ENCODE data around the gene PACSIN1.

PACSIN1 gene

DNA sequence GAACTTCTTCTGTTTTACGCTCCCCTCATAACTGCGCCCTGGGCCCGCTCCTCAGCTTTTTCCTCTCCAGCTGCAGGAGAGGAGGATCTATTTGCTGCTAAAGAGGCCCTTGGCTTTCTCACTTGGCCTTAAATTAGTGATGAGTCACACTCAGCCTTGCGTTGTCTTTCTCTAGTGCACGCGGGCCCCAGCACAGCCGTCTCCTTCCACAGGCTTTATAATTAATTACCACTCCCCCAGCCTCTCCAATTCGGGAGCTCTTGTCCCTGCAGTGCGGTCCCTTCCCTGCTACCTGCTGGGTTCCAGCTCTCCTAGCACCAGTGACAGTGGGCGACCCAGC lies 25.2 kb downstream of the PACSIN1 start:
- Histone ChIP-seq H3K9me3 (no peaks in the 10 kb centered on the region), H3K4me2 (no peak overlapping the region), H3K4me3 (no peak overlapping the region), H3K36me3 (no peaks in the 10 kb centered on the region), H4K20me1 (no peaks in the 10 kb centered on the region), H3K27me3 (no peaks in the 10 kb centered on the region), H3K4me1 (peaks cover 7% of the 10 kb centered on the region), H3K9ac (no peak overlapping the region), H3K27ac (no peak overlapping the region)
- TF ChIP-seq Cebpa-rat (IDR thresholded peaks at IDR 0.05): no peak

DNA sequence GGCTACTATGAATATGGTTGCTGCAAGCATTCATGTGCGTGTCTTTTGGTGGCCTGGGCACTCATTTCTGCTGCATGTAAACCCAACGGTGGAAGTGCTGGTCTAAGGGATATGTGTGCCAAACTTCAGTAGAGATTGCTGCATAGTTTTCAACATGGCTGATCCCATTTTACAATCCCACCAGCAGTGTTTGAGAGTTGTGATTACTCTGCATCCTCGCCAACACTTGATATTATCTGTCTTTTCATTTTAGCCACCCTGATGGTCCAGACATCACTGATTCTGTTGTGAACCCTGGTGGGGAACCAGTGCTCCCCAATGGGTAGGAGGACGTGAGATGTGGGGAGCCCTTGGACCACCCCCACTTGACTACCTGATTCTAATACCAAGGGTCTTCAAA lies 27.5 kb downstream of the PACSIN1 start:
- Histone ChIP-seq H3K27me3 (no peaks in the 10 kb centered on the region), H3K9ac (no peak overlapping the region), H3K4me3 (no peak overlapping the region), H3K27ac (no peak overlapping the region), H3K4me1 (peaks cover 2% of the 10 kb centered on the region), H4K20me1 (no peaks in the 10 kb centered on the region), H3K4me2 (no peak overlapping the region), H3K9me3 (no peaks in the 10 kb centered on the region), H3K36me3 (no peaks in the 10 kb centered on the region)
- TF ChIP-seq Cebpa-rat (IDR thresholded peaks at IDR 0.05): no peak

DNA sequence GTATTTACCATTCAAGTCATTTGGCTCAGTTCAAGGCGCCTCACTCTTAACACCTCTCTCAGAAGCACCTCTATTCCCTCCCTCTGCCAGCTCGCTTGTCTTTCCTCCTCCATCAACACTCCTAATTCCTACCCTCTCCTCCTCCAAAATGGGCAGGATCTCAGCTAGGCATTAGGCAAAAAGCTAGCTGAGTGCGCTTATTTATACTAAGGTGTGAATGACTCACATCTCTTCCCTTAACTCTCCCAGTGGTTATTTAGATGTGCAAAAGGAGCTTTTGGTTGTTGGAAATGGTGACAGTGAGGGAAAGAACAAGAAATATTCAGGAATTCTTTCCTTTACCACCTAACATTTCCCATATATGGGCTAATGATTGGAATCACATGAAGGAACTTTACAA lies 29.1 kb downstream of the PACSIN1 start:
- no peak overlapping the region for H3K4me3 ChIP-seq
- H3K27ac ChIP-seq: no peak overlapping the region
- TF ChIP-seq Cebpa-rat (IDR thresholded peaks at IDR 0.05): no peak
- no peaks in the 10 kb centered on the region for H3K4me1 ChIP-seq
- H4K20me1 ChIP-seq: no peaks in the 10 kb centered on the region
- no peak overlapping the region for H3K9ac ChIP-seq
- no peaks in the 10 kb centered on the region for H3K36me3 ChIP-seq
- H3K27me3 ChIP-seq: no peaks in the 10 kb centered on the region
- no peak overlapping the region for H3K4me2 ChIP-seq
- peaks cover 10% of the 10 kb centered on the region for H3K9me3 ChIP-seq

DNA sequence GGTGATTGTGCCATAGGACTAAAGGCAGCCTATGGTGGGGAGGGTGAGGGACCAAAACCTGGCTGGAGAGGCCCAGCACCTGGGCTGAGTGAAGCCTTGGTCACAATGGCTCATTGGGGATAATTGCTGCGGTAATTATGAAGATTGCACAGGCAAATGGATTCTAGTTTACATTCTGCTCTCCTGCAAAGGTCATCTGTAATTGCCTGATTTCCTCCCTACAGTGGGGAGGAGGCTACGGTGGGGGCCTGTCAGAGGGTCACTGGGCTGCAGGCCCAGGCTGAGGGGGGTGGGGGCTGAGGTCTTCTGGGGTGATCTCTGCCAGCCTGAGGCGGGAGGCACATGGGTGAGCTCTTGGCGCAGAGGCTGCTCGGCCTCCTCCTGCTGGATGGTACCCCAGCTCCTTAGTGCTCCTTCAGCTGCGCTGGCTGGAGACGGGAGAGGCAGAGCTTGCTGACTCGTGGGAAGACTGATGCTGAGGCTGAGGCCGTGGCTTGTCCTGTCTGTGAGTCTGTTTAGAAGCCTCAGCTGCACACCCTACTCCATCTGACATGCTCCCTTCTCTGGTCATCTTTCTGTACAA lies 30.3 kb downstream of the PACSIN1 start:
- peaks cover 23% of the 10 kb centered on the region for H3K9me3 ChIP-seq
- H3K27ac ChIP-seq: no peak overlapping the region
- H3K9ac ChIP-seq: no peak overlapping the region
- H3K4me1 ChIP-seq: no peaks in the 10 kb centered on the region
- H3K4me3 ChIP-seq: no peak overlapping the region
- no peaks in the 10 kb centered on the region for H3K27me3 ChIP-seq
- no peaks in the 10 kb centered on the region for H4K20me1 ChIP-seq
- no peak for TF ChIP-seq Cebpa-rat (IDR thresholded peaks at IDR 0.05)
- H3K4me2 ChIP-seq: no peak overlapping the region
- no peaks in the 10 kb centered on the region for H3K36me3 ChIP-seq

DNA sequence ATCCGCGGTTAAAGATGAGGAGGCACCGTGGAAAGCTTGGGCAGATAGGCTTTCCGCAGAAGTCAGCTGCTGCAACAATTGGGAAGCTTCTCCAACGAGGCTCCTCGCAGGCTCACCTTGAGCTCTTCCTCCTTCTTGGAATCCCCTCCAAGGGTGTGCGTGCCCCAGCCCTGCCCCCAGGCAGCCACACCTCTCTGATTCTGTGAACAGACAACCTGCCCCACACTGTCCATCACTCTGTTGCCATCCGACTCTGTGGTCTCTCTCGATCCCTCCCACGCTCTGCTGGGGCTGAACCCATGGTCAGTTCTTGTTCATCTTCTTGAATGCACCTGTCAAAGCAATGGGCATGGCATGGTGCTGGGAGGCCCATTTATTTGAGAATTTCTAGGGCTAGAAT lies 31.5 kb downstream of the PACSIN1 start:
- no peak overlapping the region for H3K9ac ChIP-seq
- no peaks in the 10 kb centered on the region for H3K36me3 ChIP-seq
- no peak for TF ChIP-seq Cebpa-rat (IDR thresholded peaks at IDR 0.05)
- no peak overlapping the region for H3K4me2 ChIP-seq
- H3K9me3 ChIP-seq: peaks cover 34% of the 10 kb centered on the region
- H3K4me1 ChIP-seq: no peaks in the 10 kb centered on the region
- H3K4me3 ChIP-seq: no peak overlapping the region
- H3K27me3 ChIP-seq: no peaks in the 10 kb centered on the region
- H3K27ac ChIP-seq: no peak overlapping the region
- no peaks in the 10 kb centered on the region for H4K20me1 ChIP-seq

DNA sequence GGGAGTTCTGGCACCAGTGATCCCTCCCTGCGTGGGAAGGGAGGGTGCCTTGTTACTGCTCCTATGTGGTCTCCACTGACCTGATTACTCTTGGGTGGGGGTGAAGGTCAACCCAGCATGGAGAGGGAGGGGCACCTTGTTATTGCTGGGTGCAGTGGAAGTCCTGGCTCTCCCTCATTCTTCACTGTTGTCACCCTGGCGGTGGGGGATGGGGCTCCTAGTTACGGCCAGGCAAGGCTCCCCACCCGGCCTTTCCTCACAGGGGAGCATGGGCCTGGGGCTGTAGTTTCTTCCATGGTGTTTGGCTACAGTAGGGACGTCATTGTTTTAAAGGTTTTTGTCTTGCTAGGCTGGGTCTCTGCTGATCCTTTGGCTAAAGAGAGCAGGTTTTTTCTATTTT lies 40.8 kb downstream of the PACSIN1 start:
- no peak overlapping the region for H3K4me2 ChIP-seq
- H3K27me3 ChIP-seq: no peaks in the 10 kb centered on the region
- H3K4me3 ChIP-seq: no peak overlapping the region
- no peak for TF ChIP-seq Cebpa-rat (IDR thresholded peaks at IDR 0.05)
- H3K9ac ChIP-seq: no peak overlapping the region
- no peaks in the 10 kb centered on the region for H3K36me3 ChIP-seq
- H3K27ac ChIP-seq: no peak overlapping the region
- no peaks in the 10 kb centered on the region for H4K20me1 ChIP-seq
- peaks cover 22% of the 10 kb centered on the region; the same call in 1 of the 2 replicates for H3K9me3 ChIP-seq
- no peaks in the 10 kb centered on the region for H3K4me1 ChIP-seq

DNA sequence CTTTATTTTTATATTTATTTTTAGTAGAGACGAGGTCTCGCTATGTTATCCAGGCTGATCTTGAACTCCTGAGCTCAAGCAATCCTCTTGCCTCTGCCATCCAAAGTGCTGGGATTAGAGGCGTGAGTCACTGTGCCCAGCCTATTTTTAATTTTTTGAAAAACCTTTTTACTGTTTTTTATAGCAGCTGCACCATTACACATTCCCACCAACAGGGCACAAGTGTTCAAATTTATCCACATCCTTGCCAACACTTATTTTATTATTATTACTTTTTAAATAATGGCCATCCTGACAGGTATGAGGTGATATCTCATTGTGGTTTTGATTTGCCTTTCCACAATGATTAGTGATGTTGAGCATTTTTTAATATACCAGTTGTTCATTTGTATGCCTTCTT lies 42.5 kb downstream of the PACSIN1 start:
- Histone ChIP-seq H3K9ac (no peak overlapping the region), H4K20me1 (no peaks in the 10 kb centered on the region), H3K4me1 (no peaks in the 10 kb centered on the region), H3K4me3 (no peak overlapping the region), H3K36me3 (no peaks in the 10 kb centered on the region), H3K4me2 (no peak overlapping the region), H3K27ac (no peak overlapping the region), H3K27me3 (no peaks in the 10 kb centered on the region), H3K9me3 (peaks cover 10% of the 10 kb centered on the region; the same call in 1 of the 2 replicates)
- TF ChIP-seq Cebpa-rat (IDR thresholded peaks at IDR 0.05): no peak

DNA sequence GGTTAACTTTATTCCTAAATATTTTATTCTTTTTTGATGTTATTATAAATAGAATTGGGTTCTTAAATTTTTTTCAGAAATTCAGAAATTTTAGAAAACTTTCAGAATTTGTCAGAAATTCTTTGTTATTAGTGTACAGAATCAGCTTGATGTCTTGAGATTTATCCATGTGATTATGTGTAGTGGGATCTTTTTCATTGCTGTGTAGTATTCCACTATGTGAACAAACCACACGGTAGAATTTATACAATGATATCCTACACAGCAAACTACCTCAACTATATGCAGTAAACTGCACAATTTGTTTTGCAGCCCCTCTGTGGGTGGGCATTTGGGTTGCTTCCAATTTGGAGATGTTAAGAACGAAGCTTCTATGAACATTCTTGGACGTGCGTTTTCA lies 43.9 kb downstream of the PACSIN1 start:
- TF ChIP-seq Cebpa-rat (IDR thresholded peaks at IDR 0.05): no peak
- peaks cover 10% of the 10 kb centered on the region; the same call in 1 of the 2 replicates for H3K9me3 ChIP-seq
- H3K4me1 ChIP-seq: no peaks in the 10 kb centered on the region
- no peak overlapping the region for H3K9ac ChIP-seq
- H4K20me1 ChIP-seq: no peaks in the 10 kb centered on the region
- no peaks in the 10 kb centered on the region for H3K36me3 ChIP-seq
- H3K4me2 ChIP-seq: no peak overlapping the region
- H3K4me3 ChIP-seq: no peak overlapping the region
- H3K27me3 ChIP-seq: no peaks in the 10 kb centered on the region
- H3K27ac ChIP-seq: no peak overlapping the region

DNA sequence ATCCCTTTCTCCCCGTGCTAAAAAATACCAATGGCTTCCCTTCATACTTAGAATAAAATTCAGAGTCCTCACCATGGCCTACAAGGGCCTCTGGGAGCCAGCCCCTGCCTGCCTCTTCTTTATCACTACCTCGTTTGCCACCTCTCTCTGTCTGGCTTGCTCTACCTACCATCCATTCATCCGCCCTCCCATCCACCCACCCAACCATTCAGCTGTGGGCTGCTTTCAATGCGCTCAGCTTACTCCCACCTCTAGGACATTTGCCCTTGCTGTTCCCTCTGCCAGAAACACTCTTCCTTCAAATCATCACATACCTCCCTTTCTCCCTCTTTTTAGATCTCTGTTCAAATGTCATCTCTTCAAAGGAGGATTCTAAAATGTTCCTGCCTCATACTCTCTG lies 44.4 kb downstream of the PACSIN1 start:
- Histone ChIP-seq H3K27me3 (no peaks in the 10 kb centered on the region), H3K4me1 (0 out of 2 replicates have a peak, but pooled peaks cover 2% of the 10 kb centered on the region), H3K36me3 (no peaks in the 10 kb centered on the region), H3K9ac (no peak overlapping the region), H3K4me3 (no peak overlapping the region), H4K20me1 (no peaks in the 10 kb centered on the region), H3K4me2 (no peak overlapping the region), H3K27ac (no peak overlapping the region), H3K9me3 (peaks cover 10% of the 10 kb centered on the region; the same call in 1 of the 2 replicates)
- TF ChIP-seq Cebpa-rat (IDR thresholded peaks at IDR 0.05): no peak

DNA sequence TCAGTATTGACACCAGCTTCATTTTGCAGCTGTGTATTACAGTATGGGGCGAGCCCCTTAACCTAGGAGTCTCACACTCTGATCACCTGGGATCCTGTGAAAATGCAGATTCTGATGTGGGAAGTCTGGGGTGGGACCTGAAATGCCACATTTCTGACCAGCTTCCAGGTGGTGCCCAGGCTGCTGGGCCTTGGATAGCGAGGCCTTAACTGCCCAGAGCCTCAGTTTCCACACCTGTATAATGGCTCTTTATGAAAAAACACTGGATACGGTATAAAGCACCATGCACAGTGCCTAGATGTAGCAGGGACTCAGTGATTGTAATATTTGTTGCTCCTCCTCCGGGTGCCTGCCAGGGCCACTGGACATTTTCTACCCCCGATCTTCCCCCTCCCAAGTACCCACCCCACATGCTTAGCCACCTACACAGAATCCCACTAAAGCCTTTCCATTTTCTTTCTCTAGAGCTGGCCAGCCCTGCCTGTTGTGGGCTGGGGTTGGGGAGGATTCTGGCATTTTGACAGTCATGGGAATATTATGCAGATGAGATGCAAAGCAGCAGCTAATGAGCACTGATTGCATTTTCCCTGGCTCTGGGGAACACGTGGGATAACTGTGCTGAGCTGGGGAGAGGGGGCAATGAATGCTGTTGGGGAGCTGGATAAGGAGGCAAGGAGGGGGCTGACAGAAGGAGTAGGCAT lies 45.5 kb downstream of the PACSIN1 start:
- TF ChIP-seq Cebpa-rat (IDR thresholded peaks at IDR 0.05): no peak
- Histone ChIP-seq H3K9me3 (peaks cover 10% of the 10 kb centered on the region; the same call in 1 of the 2 replicates), H3K27me3 (no peaks in the 10 kb centered on the region), H3K4me1 (0 out of 2 replicates have a peak, but pooled peaks cover 5% of the 10 kb centered on the region), H3K4me2 (no peak overlapping the region), H3K36me3 (no peaks in the 10 kb centered on the region), H3K27ac (no peak overlapping the region), H4K20me1 (no peaks in the 10 kb centered on the region), H3K9ac (no peak overlapping the region), H3K4me3 (no peak overlapping the region)

Data from BLaER1 (cell line).